HG03565 (cell line): ENCODE data around the gene ADGRF3.
"Not testable (repeated sequence)": the region's sequence is repeated elsewhere in the genome, so short reads cannot be mapped to it uniquely, and the experiment has no call there.

Experiments used
- ATAC-seq: cut with Tn5 transposase; IDR thresholded peaks from one replicate; pipeline ENCODE4 v1.9.1; 2021; ENCODE audit warnings: mild to moderate bottlenecking, moderate library complexity; ENCODE audit not compliant: unreplicated experiment

The ADGRF3 gene, protein sequence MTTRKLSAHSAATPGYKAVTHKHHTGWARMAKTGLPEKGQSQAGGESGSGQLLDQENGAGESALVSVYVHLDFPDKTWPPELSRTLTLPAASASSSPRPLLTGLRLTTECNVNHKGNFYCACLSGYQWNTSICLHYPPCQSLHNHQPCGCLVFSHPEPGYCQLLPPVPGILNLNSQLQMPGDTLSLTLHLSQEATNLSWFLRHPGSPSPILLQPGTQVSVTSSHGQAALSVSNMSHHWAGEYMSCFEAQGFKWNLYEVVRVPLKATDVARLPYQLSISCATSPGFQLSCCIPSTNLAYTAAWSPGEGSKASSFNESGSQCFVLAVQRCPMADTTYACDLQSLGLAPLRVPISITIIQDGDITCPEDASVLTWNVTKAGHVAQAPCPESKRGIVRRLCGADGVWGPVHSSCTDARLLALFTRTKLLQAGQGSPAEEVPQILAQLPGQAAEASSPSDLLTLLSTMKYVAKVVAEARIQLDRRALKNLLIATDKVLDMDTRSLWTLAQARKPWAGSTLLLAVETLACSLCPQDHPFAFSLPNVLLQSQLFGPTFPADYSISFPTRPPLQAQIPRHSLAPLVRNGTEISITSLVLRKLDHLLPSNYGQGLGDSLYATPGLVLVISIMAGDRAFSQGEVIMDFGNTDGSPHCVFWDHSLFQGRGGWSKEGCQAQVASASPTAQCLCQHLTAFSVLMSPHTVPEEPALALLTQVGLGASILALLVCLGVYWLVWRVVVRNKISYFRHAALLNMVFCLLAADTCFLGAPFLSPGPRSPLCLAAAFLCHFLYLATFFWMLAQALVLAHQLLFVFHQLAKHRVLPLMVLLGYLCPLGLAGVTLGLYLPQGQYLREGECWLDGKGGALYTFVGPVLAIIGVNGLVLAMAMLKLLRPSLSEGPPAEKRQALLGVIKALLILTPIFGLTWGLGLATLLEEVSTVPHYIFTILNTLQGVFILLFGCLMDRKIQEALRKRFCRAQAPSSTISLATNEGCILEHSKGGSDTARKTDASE

GRCh38 chr2:26346454-26347053 lies at the start of gene ADGRF3:
ADGRF3 (minus strand) TSS chr2:26346789; CDS start chr2:26346234, 555 bp downstream.
- no peak for ATAC-seq

DNA sequence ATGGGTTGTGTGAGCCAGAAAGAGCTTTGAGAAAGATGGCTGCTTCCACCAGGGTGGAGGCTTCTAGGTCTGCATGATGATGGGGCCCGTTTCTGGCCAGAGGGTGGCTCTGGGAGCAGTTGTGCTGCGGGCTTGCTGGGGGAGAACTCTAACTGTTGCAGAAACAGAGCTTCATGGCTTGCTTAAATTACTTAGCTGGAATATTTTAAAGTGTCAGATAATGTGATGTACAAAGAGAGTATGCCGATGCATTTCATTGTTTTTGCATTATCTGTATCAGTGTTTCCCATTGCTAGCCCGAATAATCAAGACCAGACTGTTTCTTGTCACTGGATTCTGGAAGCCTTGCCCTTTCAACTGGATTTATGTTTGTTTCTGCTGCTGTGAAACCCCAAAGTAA lies 48.8 kb upstream of the ADGRF3 start:
- ATAC-seq: no peak

GRCh38 chr2:26394694-26395093 lies 48.1 kb upstream of the ADGRF3 start:
- ATAC-seq: no peak

DNA sequence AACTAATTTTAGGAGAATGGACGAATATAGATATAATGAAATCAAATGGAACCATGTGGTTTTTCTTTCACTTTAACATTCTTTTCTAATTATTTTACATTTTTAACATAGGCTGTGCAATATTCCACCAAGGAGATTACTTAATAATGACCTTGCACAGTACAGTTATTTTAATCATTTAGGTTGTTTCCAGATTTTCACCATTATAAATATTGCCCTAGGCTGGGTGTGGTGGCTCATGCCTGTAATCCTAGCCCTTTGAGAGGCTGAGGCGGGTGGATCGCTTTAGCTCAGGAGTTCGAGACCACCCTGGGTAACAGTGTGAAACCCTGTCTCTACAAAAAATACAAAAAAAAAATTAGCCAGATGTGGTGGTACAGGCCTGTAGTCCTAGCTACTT lies 40.6 kb upstream of the ADGRF3 start:
- ATAC-seq: no peak

- no peak for ATAC-seq
These were observed 38.0 kb upstream of the ADGRF3 start for GRCh38 chr2:26384597-26384996.

DNA sequence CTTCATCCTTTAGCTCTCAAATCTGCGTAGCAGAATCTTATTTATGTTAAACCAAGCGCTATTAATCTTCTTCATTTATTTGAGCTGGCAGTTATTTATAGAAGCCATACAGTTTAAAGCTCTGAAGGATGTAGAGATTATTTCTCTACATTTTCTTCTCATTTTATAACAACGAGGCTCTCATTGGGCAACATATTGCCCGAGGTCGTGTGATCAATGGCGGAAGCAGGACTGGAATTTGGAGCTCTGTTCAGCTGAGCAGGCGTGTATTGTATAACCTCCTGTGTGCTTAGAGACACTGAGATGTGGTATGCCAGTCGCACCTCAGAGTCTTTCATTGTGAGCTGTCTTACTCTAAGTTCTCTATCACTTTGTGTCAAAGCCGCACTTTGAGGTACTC lies 37.6 kb upstream of the ADGRF3 start:
- no peak for ATAC-seq

DNA sequence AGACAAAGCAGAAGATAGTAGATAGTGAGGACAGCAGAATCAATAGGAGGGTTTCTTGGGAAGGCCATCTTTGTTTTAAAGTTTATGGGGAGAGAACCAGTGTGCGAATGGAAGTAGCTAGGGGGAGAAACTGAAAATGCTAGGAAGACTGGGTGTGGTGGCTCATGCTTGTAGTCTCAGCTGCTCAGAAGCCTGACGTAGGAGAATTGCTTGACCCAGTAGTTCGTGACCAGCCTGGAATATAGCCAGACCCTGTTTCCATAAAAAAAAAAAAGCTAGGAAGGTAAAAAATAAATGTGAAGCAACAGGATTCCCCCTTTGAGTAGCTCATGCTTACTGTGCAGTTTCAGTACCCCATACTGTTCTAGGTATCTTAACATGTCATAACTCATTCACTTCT lies 36.0 kb upstream of the ADGRF3 start:
- ATAC-seq: no peak

- no peak for ATAC-seq
These were observed 33.7 kb upstream of the ADGRF3 start for GRCh38 chr2:26380281-26380680.

- no peak for ATAC-seq
These were observed 30.2 kb upstream of the ADGRF3 start for GRCh38 chr2:26376799-26377198.

- not testable (repeated sequence) for ATAC-seq
These were observed 24.3 kb upstream of the ADGRF3 start for GRCh38 chr2:26370909-26371308.

- not testable (repeated sequence) for ATAC-seq
These were observed 23.1 kb upstream of the ADGRF3 start for GRCh38 chr2:26369664-26370063.

GRCh38 chr2:26366957-26367356 lies 20.4 kb upstream of the ADGRF3 start:
- no peak for ATAC-seq

DNA sequence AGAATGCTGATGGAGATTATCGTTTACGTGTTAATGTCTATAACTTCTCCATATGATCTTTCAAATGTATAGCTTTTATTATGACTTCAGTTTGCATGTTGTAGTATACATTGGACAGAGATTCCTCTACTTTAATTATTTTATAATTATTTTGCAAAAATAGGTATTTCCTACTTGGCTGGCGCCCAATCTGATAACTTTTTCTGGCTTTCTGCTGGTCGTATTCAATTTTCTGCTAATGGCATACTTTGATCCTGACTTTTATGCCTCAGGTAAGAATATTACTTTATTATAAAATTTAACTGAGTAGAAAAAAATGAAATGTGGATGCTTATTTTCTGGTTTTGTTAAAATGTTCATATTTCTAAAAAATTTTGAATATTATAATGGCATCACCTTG lies 18.1 kb upstream of the ADGRF3 start:
- no peak for ATAC-seq

DNA sequence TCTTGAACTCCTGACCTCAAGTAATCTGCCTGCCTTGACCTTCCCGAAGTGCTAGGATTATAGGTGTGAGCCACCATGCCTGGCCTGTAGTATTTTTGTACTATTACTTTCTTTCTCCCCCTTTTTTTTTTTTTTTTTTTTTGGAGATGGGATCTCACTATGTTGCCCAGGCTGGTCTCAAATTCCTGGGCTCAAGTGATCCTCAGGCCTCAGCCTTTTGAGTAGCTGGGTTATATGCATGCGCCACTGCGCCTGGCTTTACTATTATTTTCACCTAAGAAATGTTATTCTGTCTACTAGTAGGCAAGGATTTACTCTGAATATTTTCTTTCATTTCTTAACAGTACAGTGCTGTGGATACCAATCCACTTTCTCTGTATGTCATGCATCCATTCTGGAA lies 17.4 kb upstream of the ADGRF3 start:
- ATAC-seq: no peak

GRCh38 chr2:26363323-26363722 lies 16.7 kb upstream of the ADGRF3 start:
- ATAC-seq: no peak

DNA sequence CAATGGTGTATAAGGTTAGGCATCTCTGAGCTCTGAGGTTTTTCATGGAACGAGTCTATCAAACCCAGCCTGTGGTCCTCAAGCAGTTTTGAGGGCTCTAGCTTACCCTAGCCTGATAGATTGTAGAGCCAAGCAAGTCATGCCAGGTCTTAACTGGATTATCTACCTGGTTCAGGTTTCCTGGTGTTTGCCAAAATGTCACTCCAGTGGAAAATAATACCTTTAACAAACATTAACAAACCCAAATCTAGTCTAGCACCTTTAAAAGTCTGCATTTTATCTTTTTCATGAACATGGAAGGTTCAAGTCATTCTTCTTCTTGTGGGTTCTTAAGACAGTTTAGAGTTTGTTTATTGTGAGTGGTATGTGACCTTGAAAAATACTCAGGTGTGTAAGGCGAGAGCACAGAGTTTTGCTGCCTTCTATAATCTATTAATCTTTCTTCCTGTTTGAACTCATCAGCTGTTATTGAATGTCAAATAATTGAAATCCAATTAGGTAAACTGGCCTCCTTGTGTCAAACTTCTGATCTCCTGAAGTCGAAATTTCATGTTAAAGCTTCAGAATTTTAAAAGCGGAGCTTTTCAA lies 13.4 kb upstream of the ADGRF3 start:
- no peak for ATAC-seq

- no peak for ATAC-seq
These were observed 10.2 kb upstream of the ADGRF3 start for GRCh38 chr2:26356771-26357170.

- ATAC-seq: no peak
These were observed 9.5 kb upstream of the ADGRF3 start for GRCh38 chr2:26356111-26356510.

- ATAC-seq: no peak
These were observed 8.7 kb upstream of the ADGRF3 start for GRCh38 chr2:26355038-26355995.

DNA sequence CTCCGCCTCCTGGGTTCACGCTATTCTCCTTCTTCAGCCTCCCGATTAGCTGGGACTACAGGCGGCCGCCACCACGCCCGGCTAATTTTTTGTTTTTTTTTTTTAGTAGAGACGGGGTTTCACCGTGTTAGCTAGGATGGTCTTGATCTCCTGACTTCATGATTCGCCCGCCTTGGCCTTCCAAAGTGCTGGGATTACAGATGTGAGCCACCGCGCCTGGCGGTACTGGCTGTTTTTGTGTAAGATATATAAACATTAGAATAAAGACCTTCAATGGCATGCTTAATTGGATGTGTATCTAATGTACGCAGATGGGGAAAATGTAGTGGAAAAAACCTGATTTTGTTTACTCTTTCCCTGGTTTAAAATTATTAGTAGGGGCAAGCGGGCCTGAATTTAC lies 7.9 kb upstream of the ADGRF3 start:
- not testable (repeated sequence) for ATAC-seq
